HepG2 (cell line): Measurements from ENCODE around the gene NUP133. TPM values are rescaled to one million over a fixed set of nuclear protein-coding genes. Genes with fewer than 3 reads are reported as not detected.

ENCODE experiments used
- ATAC-seq: fragments of 200-7000 bp; cut with Tn5 transposase; 3 replicates; pipeline ENCODE4 v1.9.1; 2020; ENCODE audit warnings: mild to moderate bottlenecking, moderate library complexity
- BruUV-seq: library from RNA; stranded (reverse); fragments of 400-500 nt; replicated peaks from 2 replicates; lab custom pipeline; 2021; lab: Mats Ljungman, UMichigan
- CTCF ChIA-PET: fragments of 300-600 bp; formaldehyde crosslinking; extraction: SDS; loops from one replicate; lab custom pipeline; 2021; ENCODE audit warnings: low total read pairs, inconsistent platforms, low intra/inter-chr PET ratio; lab: Yijun Ruan, JAX
- POLR2A ChIA-PET: fragments of 350-600 bp; sonication (Branson Sonifier 250); formaldehyde crosslinking; loops from one replicate; lab custom pipeline; 2020; ENCODE audit warnings: antibody characterized with exemption, inconsistent platforms; lab: Yijun Ruan, JAX
- DNase-seq: peaks from one replicate; pipeline ENCODE4 v3.0.0-alpha.2; 2015; ENCODE audit warnings: low spot score
- FAIRE-seq: peaks from 3 replicates; lab custom pipeline; 2011; peaks lifted over from hg19 to GRCh38; lab: Jason Lieb, UNC
- H2AFZ ChIP-seq: one replicate; pipeline ENCODE4 v1.6.1; 2011; ENCODE audit warnings: low read length, inconsistent platforms
- H3K27ac ChIP-seq: fragments of 300-600 bp; 3 replicates; pipeline ENCODE4 v1.8.0; 2011; ENCODE audit warnings: mixed run types, mild to moderate bottlenecking, mixed read lengths, low read length, inconsistent platforms; ENCODE audit not compliant: insufficient read depth; ENCODE audit errors: extremely low read length
- H3K27me3 ChIP-seq, 2 experiments: fragments of 200-600 bp in 1 of 2; 2 replicates in 1 of 2; 3 replicates in 1 of 2; pipeline versions ENCODE4 v1.6.0 to v1.8.0; 2011; ENCODE audit warnings: low read length in 2 of 2, mild to moderate bottlenecking in 2 of 2, moderate library complexity in 2 of 2, inconsistent platforms in 1 of 2; ENCODE audit not compliant: insufficient read depth in 2 of 2, control insufficient read depth in 1 of 2
- H3K36me3 ChIP-seq, 2 experiments: fragments of 200-600 bp in 1 of 2; replicated peaks in 1 of 2; 2 replicates in 1 of 2; 3 replicates in 1 of 2; pipeline versions ENCODE4 v1.5.1 to v1.8.0; 2011; ENCODE audit warnings: low read length in 2 of 2, inconsistent platforms in 1 of 2; ENCODE audit not compliant: insufficient read depth in 2 of 2, control insufficient read depth in 1 of 2
- H3K4me1 ChIP-seq: 2 replicates; pipeline ENCODE4 v1.5.1; 2012; ENCODE audit warnings: low read length, inconsistent platforms; ENCODE audit not compliant: insufficient read depth
- H3K4me2 ChIP-seq: 2 replicates; pipeline ENCODE4 v1.6.0; 2011; ENCODE audit warnings: low read depth, low read length, inconsistent platforms
- H3K4me3 ChIP-seq, 3 experiments: fragments of 200-600 bp in 1 of 3; sonication (generic), shearing (Covaris generic) in 1 of 3; replicated peaks in 1 of 3; 2 replicates each; pipeline ENCODE4 v1.5.1; 2011 to 2016; ENCODE audit warnings: low read length in 3 of 3, inconsistent platforms in 2 of 3, low read depth in 2 of 3, mild to moderate bottlenecking in 2 of 3, control low read depth in 1 of 3, mixed read lengths in 1 of 3; ENCODE audit not compliant: insufficient read depth in 1 of 3
- H3K79me2 ChIP-seq: one replicate; pipeline ENCODE4 v1.6.1; 2011; ENCODE audit warnings: low read length, inconsistent platforms; ENCODE audit not compliant: insufficient read depth
- H3K9ac ChIP-seq: 2 replicates; pipeline ENCODE4 v1.6.0; 2011; ENCODE audit warnings: mild to moderate bottlenecking, low read depth, low read length, inconsistent platforms; ENCODE audit not compliant: insufficient read depth
- H3K9me3 ChIP-seq: 2 replicates; pipeline ENCODE4 v1.5.1; 2012; ENCODE audit warnings: mild to moderate bottlenecking, low read length
- H4K20me1 ChIP-seq: 2 replicates; pipeline ENCODE4 v1.6.0; 2011; ENCODE audit warnings: inconsistent platforms, mild to moderate bottlenecking, low read length, moderate library complexity; ENCODE audit not compliant: insufficient read depth
- FLYWCH1 ChIP-seq: sonication (generic); formaldehyde crosslinking; IDR thresholded peaks from 2 replicates; pipeline ENCODE4 v1.8.1; 2023; ENCODE audit warnings: mild to moderate bottlenecking, missing genetic modification reagents
- MEF2D ChIP-seq: sonication (generic); formaldehyde crosslinking; IDR thresholded peaks from 2 replicates; pipeline ENCODE4 v1.5.1; 2020; ENCODE audit warnings: mild to moderate bottlenecking, missing genetic modification reagents
- ONECUT2 ChIP-seq: sonication (generic); formaldehyde crosslinking; IDR thresholded peaks from 2 replicates; pipeline ENCODE4 v1.4.0; 2020; ENCODE audit warnings: missing genetic modification reagents
- SSRP1 ChIP-seq: IDR thresholded peaks from 2 replicates; pipeline ENCODE4 v1.6.1; 2016; ENCODE audit warnings: control low read depth
- STAG1 ChIP-seq: sonication (generic); formaldehyde crosslinking; IDR thresholded peaks from 2 replicates; pipeline ENCODE4 v1.4.0; 2020; ENCODE audit warnings: missing genetic modification reagents
- TERF1 ChIP-seq: sonication (generic); formaldehyde crosslinking; IDR thresholded peaks from 2 replicates; pipeline ENCODE4 v1.8.0; 2022; ENCODE audit warnings: mild to moderate bottlenecking, missing genetic modification reagents, moderate library complexity
- ZBTB3 ChIP-seq: sonication (generic); formaldehyde crosslinking; IDR thresholded peaks from 2 replicates; pipeline ENCODE4 v1.4.0; 2020; ENCODE audit warnings: low read depth, mild to moderate bottlenecking, moderate library complexity, missing genetic modification reagents, borderline replicate concordance
- ZMYM4 ChIP-seq: sonication (generic); formaldehyde crosslinking; IDR thresholded peaks from 2 replicates; pipeline ENCODE4 v1.8.1; 2023; ENCODE audit warnings: mild to moderate bottlenecking, missing genetic modification reagents
- ZNF124 ChIP-seq: sonication (generic); formaldehyde crosslinking; IDR thresholded peaks from 2 replicates; pipeline ENCODE4 v1.4.0; 2020; ENCODE audit warnings: missing genetic modification reagents
- ZNF235 ChIP-seq: sonication (generic); formaldehyde crosslinking; IDR thresholded peaks from 2 replicates; pipeline ENCODE4 v1.8.1; 2023; ENCODE audit warnings: mild to moderate bottlenecking, missing genetic modification reagents, borderline replicate concordance
- ZNF350 ChIP-seq: sonication (generic); formaldehyde crosslinking; IDR thresholded peaks from 2 replicates; pipeline ENCODE4 v1.4.0; 2020; ENCODE audit warnings: mild to moderate bottlenecking, low read depth, missing genetic modification reagents, borderline replicate concordance
- ZNF512B ChIP-seq: sonication (generic); formaldehyde crosslinking; IDR thresholded peaks from 2 replicates; pipeline ENCODE4 v1.5.1; 2020; ENCODE audit warnings: missing genetic modification reagents, mild to moderate bottlenecking, borderline replicate concordance
- ZNF614 ChIP-seq: IDR thresholded peaks from 2 replicates; pipeline ENCODE4 v1.6.1; 2018; ENCODE audit warnings: missing biosample characterization, missing genetic modification reagents, inconsistent platforms, borderline replicate concordance
- ZNF800 ChIP-seq: sonication (generic); formaldehyde crosslinking; IDR thresholded peaks from 2 replicates; pipeline ENCODE4 v1.4.0; 2020; ENCODE audit warnings: missing genetic modification reagents
- WGBS: methylation state at CpG from one replicate; pipeline ENCODE4 v1.1.6; 2017; ENCODE audit warnings: low lambda C conversion rate; 5-methylcytosine and 5-hydroxymethylcytosine counted together
- in situ Hi-C: cut with HindIII; loops from 2 replicates; pipeline ENCODE4 v1.10.0; 2017; ENCODE audit warnings: low pct_unique_long_range_greater_than_20kb; ENCODE audit not compliant: extremely low pct_ligation_motif_present
- intact Hi-C: fragments of 100-400 bp; cut with micrococcal nuclease; formaldehyde crosslinking; loops from one replicate; pipeline ENCODE4 v1.10.0; 2022; ENCODE audit not compliant: unreplicated experiment
- polyA plus RNA-seq, 8 experiments: library from polyadenylated mRNA; depleted of rRNA in 3 of 8; stranded (reverse) in 7 of 8; unstranded in 1 of 8; fragments of >200 nt; fragmentation: Illumina TruSeq in 4 of 8; extraction: Trizol in 4 of 8; gene quantifications; 2 replicates each; pipeline versions ENCODE4 v1.2.1 to v1.2.3, GENCODE V29; 2011 to 2016; ENCODE audit warnings: low read depth in 4 of 8, missing spikeins in 1 of 8, mixed read lengths in 1 of 8; ENCODE audit not compliant: insufficient read depth in 1 of 8
- total RNA-seq, 5 experiments: library from RNA; depleted of rRNA; stranded (reverse); fragments of >200 nt; fragmentation: Illumina TruSeq; extraction: Trizol; gene quantifications; 2 replicates each; pipeline ENCODE4 v1.2.3, GENCODE V29; 2016; ENCODE audit warnings: low read depth in 1 of 5
- TF ChIP-seq, protein P1 (sequence below): sonication (generic); formaldehyde crosslinking; IDR thresholded peaks from 2 replicates; pipeline ENCODE4 v1.8.0; 2022; ENCODE audit warnings: mild to moderate bottlenecking, missing genetic modification reagents
- TF ChIP-seq, protein P2 (sequence below): sonication (generic); formaldehyde crosslinking; IDR thresholded peaks from 2 replicates; pipeline ENCODE4 v1.4.0; 2020; ENCODE audit warnings: missing genetic modification reagents

The NUP133 gene
- total and polyA plus RNA-seq, 2 of the 13 experiments (the other 11 are each of a cell fraction or from before 2014, with no cell fraction given), result 17.7 to 45.6 TPM

GRCh38 chr1:229538945-229539344, 30.8 kb upstream of the NUP133 start:
- Histone ChIP-seq H3K27me3 (no peaks in the 10 kb centered on the region), H2AFZ (no peak overlapping the region), H3K27ac (no peak overlapping the region), H3K4me3 (no peak overlapping the region), H3K36me3 (peaks cover 7 to 64% of the 10 kb centered on the region in 2 experiments), H3K79me2 (no peaks in the 10 kb centered on the region), H3K4me2 (no peak overlapping the region), H3K9me3 (no peaks in the 10 kb centered on the region), H4K20me1 (no peaks in the 10 kb centered on the region), H3K9ac (no peak overlapping the region), H3K4me1 (no peaks in the 10 kb centered on the region)
- ChIA-PET CTCF (no interaction called here), POLR2A (no interaction called here)
- TF ChIP-seq, protein P1, sequence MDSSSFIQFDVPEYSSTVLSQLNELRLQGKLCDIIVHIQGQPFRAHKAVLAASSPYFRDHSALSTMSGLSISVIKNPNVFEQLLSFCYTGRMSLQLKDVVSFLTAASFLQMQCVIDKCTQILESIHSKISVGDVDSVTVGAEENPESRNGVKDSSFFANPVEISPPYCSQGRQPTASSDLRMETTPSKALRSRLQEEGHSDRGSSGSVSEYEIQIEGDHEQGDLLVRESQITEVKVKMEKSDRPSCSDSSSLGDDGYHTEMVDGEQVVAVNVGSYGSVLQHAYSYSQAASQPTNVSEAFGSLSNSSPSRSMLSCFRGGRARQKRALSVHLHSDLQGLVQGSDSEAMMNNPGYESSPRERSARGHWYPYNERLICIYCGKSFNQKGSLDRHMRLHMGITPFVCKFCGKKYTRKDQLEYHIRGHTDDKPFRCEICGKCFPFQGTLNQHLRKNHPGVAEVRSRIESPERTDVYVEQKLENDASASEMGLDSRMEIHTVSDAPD (CRISPR knock-in tag), result no peak
- no peak for TF ChIP-seq ZNF614 (CRISPR knock-in tag)
- TF ChIP-seq ZNF235 (CRISPR knock-in tag), result no peak
- TF ChIP-seq ZNF350 (CRISPR knock-in tag), result no peak
- no peak for TF ChIP-seq MEF2D
- no peak for TF ChIP-seq ZNF512B (CRISPR knock-in tag)
- TF ChIP-seq, protein P2, sequence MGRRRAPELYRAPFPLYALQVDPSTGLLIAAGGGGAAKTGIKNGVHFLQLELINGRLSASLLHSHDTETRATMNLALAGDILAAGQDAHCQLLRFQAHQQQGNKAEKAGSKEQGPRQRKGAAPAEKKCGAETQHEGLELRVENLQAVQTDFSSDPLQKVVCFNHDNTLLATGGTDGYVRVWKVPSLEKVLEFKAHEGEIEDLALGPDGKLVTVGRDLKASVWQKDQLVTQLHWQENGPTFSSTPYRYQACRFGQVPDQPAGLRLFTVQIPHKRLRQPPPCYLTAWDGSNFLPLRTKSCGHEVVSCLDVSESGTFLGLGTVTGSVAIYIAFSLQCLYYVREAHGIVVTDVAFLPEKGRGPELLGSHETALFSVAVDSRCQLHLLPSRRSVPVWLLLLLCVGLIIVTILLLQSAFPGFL (CRISPR knock-in tag), result no peak
- TF ChIP-seq ZBTB3 (CRISPR knock-in tag), result no peak
- TF ChIP-seq FLYWCH1 (CRISPR knock-in tag), result no peak
- no peak for TF ChIP-seq STAG1 (CRISPR knock-in tag)
- no peak for TF ChIP-seq ZNF124
- no peak for TF ChIP-seq ZMYM4 (CRISPR knock-in tag)
- TF ChIP-seq TERF1 (CRISPR knock-in tag), result no peak
- no peak for TF ChIP-seq ZNF800 (CRISPR knock-in tag)
- no peak for TF ChIP-seq SSRP1 (CRISPR knock-in tag)
- TF ChIP-seq ONECUT2 (CRISPR knock-in tag), result no peak
- DNase-seq (no peak), ATAC-seq (no peak), FAIRE-seq (no peak)
- no TSS peak for BruUV-seq
- 90% methylated on average over 5 of the region's 5 CpGs for WGBS
- intact Hi-C loops (no loop called here), in situ Hi-C loops (no loop called here)
